Activated CD8-positive, alpha-beta memory T cell treated with anti-CD3 and anti-CD28 coated beads, Interleukin-2, amount 50 U/mL, for 48 hours (primary cell): Measurements from ENCODE around the gene DMPK.

Experiments used
- DNase-seq: peaks from one replicate; pipeline ENCODE4 v3.0.0-alpha.2; 2020

The DMPK gene

GRCh38 chr19:45782162-45782691, at the start of gene DMPK:
TSS of gene DMPK (minus strand) at chr19:45782490. CDS start at chr19:45782352, 138 bp downstream.
- DNase-seq, result no peak

- no peak for DNase-seq
Measured at GRCh38 chr19:45828945-45829344, 46.7 kb upstream of the DMPK start.

GRCh38 chr19:45828523-45828922, 46.2 kb upstream of the DMPK start:
- no peak for DNase-seq

- no peak for DNase-seq
Measured at GRCh38 chr19:45827459-45828093, 45.3 kb upstream of the DMPK start.

- DNase-seq, result no peak
Measured at GRCh38 chr19:45826934-45827333, 44.6 kb upstream of the DMPK start.

GRCh38 chr19:45825917-45826893, 43.9 kb upstream of the DMPK start:
- no peak for DNase-seq

GRCh38 chr19:45825263-45825605, 42.9 kb upstream of the DMPK start:
- no peak for DNase-seq

GRCh38 chr19:45824531-45825262, 42.4 kb upstream of the DMPK start:
- no peak for DNase-seq

- no peak for DNase-seq
Measured at GRCh38 chr19:45824041-45824471, 41.8 kb upstream of the DMPK start.

GRCh38 chr19:45823182-45823581, 40.9 kb upstream of the DMPK start:
- no peak for DNase-seq

GRCh38 chr19:45822716-45823115, 40.4 kb upstream of the DMPK start:
- DNase-seq, result no peak

- DNase-seq, result no peak
Measured at GRCh38 chr19:45821570-45821969, 39.3 kb upstream of the DMPK start.

- DNase-seq, result no peak
Measured at GRCh38 chr19:45821103-45821521, 38.8 kb upstream of the DMPK start.

GRCh38 chr19:45820413-45821102, 38.3 kb upstream of the DMPK start:
- DNase-seq, result no peak

- no peak for DNase-seq
Measured at GRCh38 chr19:45819769-45820168, 37.5 kb upstream of the DMPK start.

GRCh38 chr19:45817725-45818301, 35.5 kb upstream of the DMPK start:
- DNase-seq, result no peak

GRCh38 chr19:45817010-45817724, 34.9 kb upstream of the DMPK start:
- peak; percentile 99 for DNase-seq

- DNase-seq, result no peak
Measured at GRCh38 chr19:45816236-45817009, 34.1 kb upstream of the DMPK start.

- DNase-seq, result no peak
Measured at GRCh38 chr19:45815481-45816216, 33.4 kb upstream of the DMPK start.
